ENCODE results near the gene ILF3.

GRCh38 chr19:10653482-10653731, 739 bp upstream of the ILF3 start:
- TF ChIP-seq CTCF (IDR thresholded peaks at IDR 0.05), result no peak
- no peak for TF ChIP-seq POLR2A (IDR thresholded peaks at IDR 0.05)
